ENCODE data around the gene LHX1. TPM values are rescaled to one million over a fixed set of nuclear protein-coding genes. Genes with fewer than 3 reads are reported as not detected.

Gene LHX1
- polyA plus RNA-seq, 1 of the 3 experiments (the other 2 are of a cell fraction): not detected

- H3K4me1 ChIP-seq (ENCODE audit: control insufficient read depth in 1 of 2, insufficient read depth in 2 of 2, low read depth in 1 of 2, low read length in 1 of 2): peaks cover 0 to 20% of the 10 kb centered on the region in 2 experiments; a peak in 1 of 4 replicates
- no peaks in the 10 kb centered on the region for H3F3A ChIP-seq (replicated peaks; ENCODE audit: insufficient read depth)
- no peak overlapping the region for H3K4me2 ChIP-seq
- H3K79me2 ChIP-seq (ENCODE audit: insufficient read depth): no peaks in the 10 kb centered on the region
- peaks cover 95% of the 10 kb centered on the region for H3K27me3 ChIP-seq (ENCODE audit: insufficient read depth)
- no peak overlapping the region for H3K9ac ChIP-seq
- H3K9me3 ChIP-seq: no peaks in the 10 kb centered on the region
- ChIA-PET CTCF (interaction anchor here (0.6 to 3.7 kb wide), 6 partner anchors 10 to 308 kb away, joined by 3 to 14 read pairs (median 3); no protein-coding TSS in a partner anchor), POLR2A (no interaction called here)
- peak; percentile 54 for DNase-seq
- WGBS (ENCODE audit: low lambda C conversion rate): 20% methylated on average over 30 of the region's 30 CpGs
- H3K4me3 ChIP-seq (ENCODE audit: low read depth in 2 of 2, low read length in 1 of 2): no peak overlapping the region
- H3K27ac ChIP-seq (ENCODE audit: low read depth in 2 of 2, low read length in 1 of 2): no peak overlapping the region
- peaks cover 14% of the 10 kb centered on the region for H4K20me1 ChIP-seq (ENCODE audit: insufficient read depth)
- peak; percentile 89; the same call in 1 of the 2 replicates for TF ChIP-seq EZH2phosphoT487 (IDR thresholded peaks at IDR 0.05; ENCODE audit: borderline replicate concordance, low read depth)
- no peak for TF ChIP-seq FOXJ3 (CRISPR knock-in tag; IDR thresholded peaks at IDR 0.05)
- TF ChIP-seq YY1 (IDR thresholded peaks at IDR 0.05; ENCODE audit: low read depth): no peak
- TF ChIP-seq JUND (IDR thresholded peaks at IDR 0.05): no peak
- no peak for TF ChIP-seq NFIC (IDR thresholded peaks at IDR 0.05; ENCODE audit: borderline replicate concordance)
- no peaks in the 10 kb centered on the region for H3K36me3 ChIP-seq (replicated peaks in 1 of 2; ENCODE audit: control insufficient read depth in 1 of 2, insufficient read depth in 2 of 2, low read length in 1 of 2)
- no peaks in the 10 kb centered on the region for H3K9me2 ChIP-seq
- no peak overlapping the region for H2AFZ ChIP-seq (ENCODE audit: low read depth)
Observed at GRCh38 chr17:36931697-36932382, 5.4 kb upstream of the LHX1 start.

DNA sequence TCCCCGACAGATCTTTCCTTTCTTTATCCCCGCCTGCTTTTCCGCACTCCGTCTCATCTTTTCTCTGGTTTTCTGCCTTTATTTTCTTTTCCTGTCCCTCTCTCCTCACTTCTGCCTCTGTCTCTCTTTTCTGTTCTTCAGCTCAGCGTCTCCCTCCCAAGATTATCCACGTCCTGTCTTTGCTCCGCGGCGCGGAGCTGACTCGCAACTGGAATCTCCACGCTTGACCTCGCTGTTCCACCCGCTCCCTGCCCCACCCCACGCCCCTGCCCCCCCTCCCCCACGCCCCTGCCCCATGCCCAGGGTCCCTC, 4.9 kb upstream of the LHX1 start:
- no peaks in the 10 kb centered on the region for H3K9me3 ChIP-seq
- no peaks in the 10 kb centered on the region for H3F3A ChIP-seq (replicated peaks; ENCODE audit: insufficient read depth)
- no peaks in the 10 kb centered on the region for H3K36me3 ChIP-seq (replicated peaks in 1 of 2; ENCODE audit: control insufficient read depth in 1 of 2, insufficient read depth in 2 of 2, low read length in 1 of 2)
- ChIA-PET POLR2A (no interaction called here), CTCF (interaction anchor here (0.6 to 3.7 kb wide), 4 partner anchors 12 to 308 kb away, joined by 3 to 14 read pairs (median 4); no protein-coding TSS in a partner anchor)
- no peak overlapping the region for H2AFZ ChIP-seq (ENCODE audit: low read depth)
- H3K9ac ChIP-seq: no peak overlapping the region
- 23% methylated on average over 16 of the region's 16 CpGs for WGBS (ENCODE audit: low lambda C conversion rate)
- H3K4me1 ChIP-seq (ENCODE audit: control insufficient read depth in 1 of 2, insufficient read depth in 2 of 2, low read depth in 1 of 2, low read length in 1 of 2): peaks cover 0 to 24% of the 10 kb centered on the region in 2 experiments; a peak in 1 of 4 replicates
- no peak for TF ChIP-seq POLR2AphosphoS5 (IDR thresholded peaks at IDR 0.05; ENCODE audit: low read depth, low read length)
- TF ChIP-seq TCF12 (IDR thresholded peaks at IDR 0.05): no peak
- TF ChIP-seq, protein P1, sequence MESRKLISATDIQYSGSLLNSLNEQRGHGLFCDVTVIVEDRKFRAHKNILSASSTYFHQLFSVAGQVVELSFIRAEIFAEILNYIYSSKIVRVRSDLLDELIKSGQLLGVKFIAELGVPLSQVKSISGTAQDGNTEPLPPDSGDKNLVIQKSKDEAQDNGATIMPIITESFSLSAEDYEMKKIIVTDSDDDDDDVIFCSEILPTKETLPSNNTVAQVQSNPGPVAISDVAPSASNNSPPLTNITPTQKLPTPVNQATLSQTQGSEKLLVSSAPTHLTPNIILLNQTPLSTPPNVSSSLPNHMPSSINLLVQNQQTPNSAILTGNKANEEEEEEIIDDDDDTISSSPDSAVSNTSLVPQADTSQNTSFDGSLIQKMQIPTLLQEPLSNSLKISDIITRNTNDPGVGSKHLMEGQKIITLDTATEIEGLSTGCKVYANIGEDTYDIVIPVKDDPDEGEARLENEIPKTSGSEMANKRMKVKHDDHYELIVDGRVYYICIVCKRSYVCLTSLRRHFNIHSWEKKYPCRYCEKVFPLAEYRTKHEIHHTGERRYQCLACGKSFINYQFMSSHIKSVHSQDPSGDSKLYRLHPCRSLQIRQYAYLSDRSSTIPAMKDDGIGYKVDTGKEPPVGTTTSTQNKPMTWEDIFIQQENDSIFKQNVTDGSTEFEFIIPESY (IDR thresholded peaks at IDR 0.05; ENCODE audit: borderline replicate concordance, low read depth): no peak
- no peak for TF ChIP-seq RCOR1 (IDR thresholded peaks at IDR 0.05; ENCODE audit: low read length)
- no peak for TF ChIP-seq RFX5 (IDR thresholded peaks at IDR 0.05; ENCODE audit: low read length)
- TF ChIP-seq ELF1 (IDR thresholded peaks at IDR 0.05): no peak
- no peak for TF ChIP-seq MEF2A (IDR thresholded peaks at IDR 0.05; ENCODE audit: borderline replicate concordance, low read depth)
- H4K20me1 ChIP-seq (ENCODE audit: insufficient read depth): peaks cover 14% of the 10 kb centered on the region
- DNase-seq: no peak
- H3K27ac ChIP-seq (ENCODE audit: low read depth in 2 of 2, low read length in 1 of 2): no peak overlapping the region
- peaks cover 98% of the 10 kb centered on the region for H3K27me3 ChIP-seq (ENCODE audit: insufficient read depth)
- H3K4me2 ChIP-seq: no peak overlapping the region
- no peaks in the 10 kb centered on the region for H3K79me2 ChIP-seq (ENCODE audit: insufficient read depth)
- no peak overlapping the region for H3K4me3 ChIP-seq (ENCODE audit: low read depth in 2 of 2, low read length in 1 of 2)
- H3K9me2 ChIP-seq: no peaks in the 10 kb centered on the region
